GM18858 (cell line): ENCODE measurements around the gene TMPRSS11D.

Experiments
- ATAC-seq: cut with Tn5 transposase; IDR thresholded peaks from one replicate; pipeline ENCODE4 v1.9.1; 2021; ENCODE audit not compliant: unreplicated experiment

TMPRSS11D gene

DNA sequence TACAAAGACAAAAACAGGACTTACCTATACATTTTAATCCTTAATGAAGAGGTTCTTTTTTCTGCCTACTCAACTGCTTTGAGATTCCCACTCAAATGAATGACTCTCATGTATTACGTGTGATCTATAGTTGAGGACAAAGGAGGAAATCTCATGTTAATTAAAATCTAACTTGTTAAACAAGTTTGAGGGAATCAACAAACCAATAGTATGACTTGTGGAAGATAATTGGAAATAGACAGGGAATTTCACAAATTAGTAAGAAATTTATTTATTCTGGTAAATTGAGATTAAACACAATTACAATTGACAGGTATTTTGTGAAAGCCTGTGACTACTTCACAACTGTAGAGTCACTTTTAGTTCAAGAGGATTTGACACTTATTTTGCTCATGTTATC, at the start of gene TMPRSS11D:
Gene TMPRSS11D, minus strand, starts transcription at position 101 of the 400 bp plus-strand sequence. Its CDS starts 69 bp downstream, at position 32.
- no peak for ATAC-seq

- ATAC-seq = no peak
These were observed 49.2 kb upstream of the TMPRSS11D start for GRCh38 chr4:67933038-67933437.

DNA sequence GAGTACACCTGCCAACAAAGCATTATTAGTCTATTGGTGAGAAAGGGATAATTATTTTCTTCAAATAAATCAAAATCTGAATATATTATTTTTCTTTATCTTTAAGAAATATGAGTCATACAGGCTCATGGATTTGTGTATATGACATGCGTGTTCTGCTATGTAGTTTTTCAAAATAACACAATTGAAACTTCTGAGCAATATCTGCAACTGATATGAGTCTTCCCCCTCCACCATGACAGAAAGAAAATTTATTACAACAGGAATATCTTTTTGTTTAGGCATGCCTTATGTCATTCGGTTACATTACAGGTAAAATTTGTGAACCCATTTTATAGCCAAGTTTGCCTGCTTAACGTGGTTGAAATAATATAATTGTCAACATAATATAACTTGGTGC, 47.5 kb upstream of the TMPRSS11D start:
- ATAC-seq = no peak

DNA sequence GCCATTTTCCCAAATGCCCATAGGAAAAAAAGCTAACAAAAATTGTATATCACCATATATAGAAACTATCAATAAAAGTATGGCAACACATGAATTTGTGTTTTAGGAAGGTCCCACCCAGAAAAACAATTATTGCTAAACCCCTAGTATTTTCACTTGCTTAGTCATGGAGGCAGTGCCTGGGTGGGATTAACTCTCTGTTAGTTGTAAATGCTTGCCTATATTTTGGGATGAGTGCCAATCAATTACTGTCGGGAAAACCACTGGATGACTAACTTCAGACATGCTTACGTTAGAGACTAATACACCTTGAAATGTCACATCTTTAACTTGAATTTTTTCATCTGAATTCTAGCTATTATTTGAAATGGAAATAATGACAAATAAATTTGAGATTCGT, 45.6 kb upstream of the TMPRSS11D start:
- ATAC-seq = no peak

DNA sequence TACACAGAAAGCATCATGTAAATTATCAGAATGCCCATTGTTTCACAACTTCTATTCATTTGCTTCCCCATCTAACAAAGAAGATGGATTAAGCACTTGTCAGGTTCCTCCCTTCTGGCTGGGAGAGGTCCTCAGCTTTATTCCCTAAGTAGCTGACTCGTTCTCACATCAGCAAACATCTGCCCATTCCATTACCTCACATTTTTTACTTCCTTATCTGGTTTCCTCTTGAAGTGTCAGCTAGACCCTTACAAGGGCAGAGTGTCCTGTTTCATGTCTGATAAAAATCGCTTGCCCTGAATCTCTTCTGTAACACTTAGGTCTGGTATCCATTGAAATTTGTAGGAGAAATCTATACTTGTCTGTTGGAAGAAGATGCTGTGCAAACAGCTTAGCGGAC, 44.7 kb upstream of the TMPRSS11D start:
- no peak for ATAC-seq

GRCh38 chr4:67927251-67927650, 43.4 kb upstream of the TMPRSS11D start:
- no peak for ATAC-seq

- no peak for ATAC-seq
These were observed 42.7 kb upstream of the TMPRSS11D start for GRCh38 chr4:67926485-67926884.

DNA sequence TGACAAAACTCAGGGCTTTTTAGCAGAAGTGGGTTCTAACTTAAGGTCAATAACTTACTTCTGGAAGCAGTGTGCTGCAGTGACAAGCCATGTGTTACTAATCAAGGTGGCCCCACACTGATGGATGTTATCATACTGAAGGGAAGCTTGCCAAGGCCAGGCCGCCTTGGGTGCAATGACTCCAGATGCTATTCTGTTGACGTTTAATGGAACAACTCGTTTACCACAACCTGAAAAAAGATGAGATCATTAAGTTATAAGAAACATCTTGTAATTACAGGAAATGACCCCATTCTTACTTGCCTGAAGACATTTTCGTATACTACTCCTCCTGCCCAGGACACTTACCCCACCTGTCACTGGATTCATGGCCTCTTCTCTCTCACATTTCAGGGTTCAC, 38.9 kb upstream of the TMPRSS11D start:
- no peak for ATAC-seq

- ATAC-seq = no peak
These were observed 34.6 kb upstream of the TMPRSS11D start for GRCh38 chr4:67918428-67918827.

DNA sequence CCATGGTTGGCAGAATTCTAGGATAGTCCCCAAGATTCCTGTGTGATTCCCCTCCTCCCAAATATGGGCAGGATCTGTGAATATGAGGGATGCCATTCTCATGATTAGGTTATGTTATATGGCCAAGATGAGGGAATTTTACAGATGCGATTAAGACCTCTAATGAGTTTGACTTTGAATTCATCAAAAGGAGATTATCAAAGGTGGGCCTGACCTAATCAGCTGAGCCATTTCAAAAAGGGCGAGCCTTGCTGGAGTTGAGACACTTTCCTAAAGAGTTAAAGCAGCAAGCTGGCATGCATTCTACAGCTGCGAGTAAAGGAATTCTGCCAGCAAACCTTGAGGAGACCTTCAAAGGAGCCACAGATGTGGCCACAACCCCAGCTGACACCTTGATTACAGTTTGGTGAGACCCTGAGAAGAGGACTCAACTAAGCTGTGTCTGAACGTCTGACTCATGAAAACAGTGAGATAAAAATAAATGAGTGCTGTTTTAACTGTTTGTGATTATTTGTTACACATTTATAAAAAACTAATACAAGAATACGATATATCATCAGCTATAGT, 31.7 kb upstream of the TMPRSS11D start:
- no peak for ATAC-seq

GRCh38 chr4:67912080-67912479, 28.3 kb upstream of the TMPRSS11D start:
- ATAC-seq = no peak

GRCh38 chr4:67911638-67912037, 27.8 kb upstream of the TMPRSS11D start:
- no peak for ATAC-seq

DNA sequence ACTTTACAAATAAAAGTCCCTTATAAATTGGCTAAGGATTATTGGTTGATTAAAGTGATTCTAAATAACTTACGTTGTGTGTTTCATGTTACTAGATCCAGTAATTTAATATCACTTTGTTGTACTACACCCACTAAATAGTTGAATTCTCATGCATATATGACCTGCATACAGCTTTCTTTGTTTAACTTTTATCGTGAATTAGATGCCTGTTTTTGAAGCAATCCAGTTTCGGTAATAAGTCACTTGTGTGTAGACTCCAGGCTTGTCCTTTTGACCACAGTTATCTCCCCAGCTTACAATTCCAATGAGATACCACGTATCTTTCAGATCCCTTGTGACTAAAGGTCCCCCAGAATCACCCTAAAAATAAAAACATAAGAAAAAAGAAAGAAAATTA, 27.3 kb upstream of the TMPRSS11D start:
- ATAC-seq = no peak

- ATAC-seq = peak; percentile 14
These were observed 26.7 kb upstream of the TMPRSS11D start for GRCh38 chr4:67910585-67910905.

DNA sequence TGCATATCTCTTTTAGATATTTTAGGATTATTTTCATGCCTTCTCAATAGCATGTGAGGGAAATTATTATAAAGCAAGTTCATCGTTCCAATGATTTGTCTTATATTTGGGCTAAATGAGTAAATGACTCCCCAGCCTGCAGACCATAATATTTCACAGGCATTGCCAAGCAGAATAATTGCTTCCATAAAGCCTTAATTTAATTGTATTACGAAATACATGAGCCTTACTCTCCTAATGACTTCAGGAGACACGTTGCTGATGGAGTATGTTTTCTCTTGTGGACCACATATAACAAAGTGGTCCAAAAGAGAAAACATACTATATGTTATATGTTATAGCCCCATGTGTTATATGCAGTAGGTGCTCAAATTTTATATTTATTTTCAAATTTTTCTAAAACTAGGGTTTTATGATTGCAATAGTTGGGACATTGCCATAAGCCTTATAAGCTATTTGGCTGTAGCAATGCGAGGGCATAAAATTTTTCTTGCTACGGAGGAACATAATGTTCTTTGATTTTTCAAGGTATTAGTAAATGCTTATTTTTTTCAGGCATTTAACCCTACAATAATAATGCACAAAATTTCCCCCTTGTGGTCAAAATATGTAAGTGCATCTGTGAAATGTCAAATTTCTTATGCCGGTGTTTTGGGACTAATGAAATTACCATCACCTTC, 26.2 kb upstream of the TMPRSS11D start:
- ATAC-seq = peak; percentile 56

GRCh38 chr4:67907650-67908049, 23.8 kb upstream of the TMPRSS11D start:
- ATAC-seq = no peak

DNA sequence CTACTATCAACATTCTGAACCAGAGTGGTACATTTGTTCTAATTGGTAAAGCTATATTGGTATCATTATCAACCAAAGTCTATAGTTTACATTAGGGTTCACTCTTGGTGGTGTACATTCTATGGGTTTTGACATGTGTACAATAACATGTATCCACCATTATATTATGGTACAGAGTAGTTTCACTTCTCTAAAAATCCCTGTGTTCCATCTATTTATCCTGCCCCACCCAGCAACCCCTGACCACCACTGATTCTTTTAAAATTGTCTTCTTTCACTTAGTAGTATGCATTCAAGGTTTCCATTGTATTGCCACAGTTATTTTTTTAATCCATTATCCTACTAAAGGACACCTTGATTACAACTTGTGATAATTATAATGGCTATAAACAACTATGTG, 15.3 kb upstream of the TMPRSS11D start:
- ATAC-seq = no peak

- no peak for ATAC-seq
These were observed 13.9 kb upstream of the TMPRSS11D start for GRCh38 chr4:67897686-67898085.

DNA sequence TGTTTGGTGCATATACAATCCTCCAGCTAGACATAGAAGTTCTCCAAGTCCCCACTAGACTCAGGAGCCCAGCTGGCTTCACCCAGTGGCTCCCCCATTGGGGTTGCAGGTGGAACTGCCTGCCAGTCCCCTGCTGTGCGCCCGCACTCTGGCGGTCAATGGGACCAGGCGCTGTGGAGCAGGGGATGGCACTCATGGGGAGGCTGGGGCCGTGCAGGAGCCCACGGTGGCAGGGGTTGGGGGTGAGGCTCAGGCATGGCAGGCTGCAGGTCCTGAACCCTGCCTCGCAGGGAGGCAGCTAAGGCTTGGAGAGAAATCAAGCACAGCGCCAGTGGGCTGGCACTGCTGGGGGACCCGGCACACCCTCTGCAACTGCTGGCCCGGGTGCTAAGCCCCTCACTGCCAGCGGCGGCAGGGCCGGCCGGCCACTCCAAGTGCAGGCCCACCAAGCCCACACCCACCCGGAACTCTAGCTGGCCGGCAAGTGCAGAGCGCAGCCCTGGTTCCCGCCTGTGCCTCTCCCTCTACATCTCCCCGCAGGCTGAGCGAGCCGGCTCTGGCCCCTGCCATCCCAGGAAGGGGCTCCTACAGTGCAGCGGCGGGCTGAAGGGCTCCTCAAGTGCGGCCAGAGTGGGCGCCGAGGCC, 12.7 kb upstream of the TMPRSS11D start:
- no peak for ATAC-seq

DNA sequence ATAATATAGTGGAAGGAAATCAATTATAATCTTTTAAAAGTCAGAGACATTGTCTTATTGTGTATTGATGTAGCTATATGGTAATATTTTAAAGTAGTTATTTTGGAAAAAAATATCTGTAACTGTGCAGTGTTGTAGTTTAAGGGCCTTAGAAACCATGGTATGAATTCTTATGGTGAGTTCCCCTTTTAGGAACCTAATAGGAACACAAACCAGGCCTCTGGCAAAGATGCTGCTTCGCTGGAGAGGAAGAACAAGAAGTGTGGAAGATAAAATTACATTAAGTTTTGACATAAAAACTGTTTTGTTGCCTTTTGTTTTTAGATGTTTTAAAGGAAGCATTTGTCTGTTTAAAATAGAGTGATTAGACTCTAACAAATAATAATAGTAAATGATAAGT, 10.9 kb upstream of the TMPRSS11D start:
- ATAC-seq = no peak

- no peak for ATAC-seq
These were observed 9.1 kb upstream of the TMPRSS11D start for GRCh38 chr4:67892905-67893304.

- no peak for ATAC-seq
These were observed 8.5 kb upstream of the TMPRSS11D start for GRCh38 chr4:67892253-67892652.

DNA sequence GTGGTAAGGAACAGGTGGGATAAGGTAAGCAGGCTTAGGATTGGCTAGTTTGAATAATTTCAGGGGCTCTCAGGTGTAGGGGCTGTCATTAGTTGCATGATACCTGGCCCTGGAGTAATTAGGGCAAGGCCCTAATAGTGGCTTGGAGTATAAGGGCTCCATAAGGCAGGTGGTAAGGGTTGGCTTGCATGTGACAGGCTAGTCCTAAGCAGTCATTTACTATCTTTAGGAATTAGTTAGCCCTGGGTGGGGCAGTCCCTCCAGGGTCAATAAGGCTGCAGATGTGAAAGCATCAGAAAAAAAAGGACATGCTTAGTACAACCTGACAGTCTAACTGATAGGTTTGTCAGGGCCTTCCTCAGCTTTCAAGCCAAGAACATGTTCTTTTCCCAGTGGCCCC, 7.8 kb upstream of the TMPRSS11D start:
- ATAC-seq = no peak
